HG02642 (cell line): ENCODE results near the gene FAAP20.

ENCODE experiments used
- ATAC-seq: cut with Tn5 transposase; IDR thresholded peaks from one replicate; pipeline ENCODE4 v1.9.1; 2021; ENCODE audit warnings: mild to moderate bottlenecking; ENCODE audit not compliant: unreplicated experiment, poor library complexity

The FAAP20 gene

GRCh38 chr1:2230781-2231531 lies 36.4 kb upstream of the FAAP20 start:
- no peak for ATAC-seq

- ATAC-seq = no peak
Observed at GRCh38 chr1:2229911-2230731, 35.5 kb upstream of the FAAP20 start.

GRCh38 chr1:2229037-2229864 lies 34.7 kb upstream of the FAAP20 start:
- no peak for ATAC-seq

- ATAC-seq = no peak
Observed at GRCh38 chr1:2228694-2229036, 34.1 kb upstream of the FAAP20 start.

GRCh38 chr1:2228157-2228594 lies 33.6 kb upstream of the FAAP20 start, which contains the start of gene SKI:
SKI (plus strand) TSS chr1:2228319; CDS start chr1:2228767, 448 bp downstream.
- ATAC-seq = no peak

GRCh38 chr1:2227346-2228156 lies 33.0 kb upstream of the FAAP20 start:
- peak; percentile 88 for ATAC-seq

- peak; percentile 5 for ATAC-seq
Observed at GRCh38 chr1:2226525-2227345, 32.2 kb upstream of the FAAP20 start.

- ATAC-seq = no peak
Observed at GRCh38 chr1:2224631-2225428, 30.3 kb upstream of the FAAP20 start.

- ATAC-seq = no peak
Observed at GRCh38 chr1:2224170-2224584, 29.6 kb upstream of the FAAP20 start.

- ATAC-seq = no peak
Observed at GRCh38 chr1:2221271-2221670, 26.7 kb upstream of the FAAP20 start.

- ATAC-seq = no peak
Observed at GRCh38 chr1:2216767-2217058, 22.1 kb upstream of the FAAP20 start.

GRCh38 chr1:2215909-2216766 lies 21.6 kb upstream of the FAAP20 start:
- ATAC-seq = no peak

GRCh38 chr1:2215329-2215728 lies 20.8 kb upstream of the FAAP20 start:
- no peak for ATAC-seq

- ATAC-seq = no peak
Observed at GRCh38 chr1:2214541-2215241, 20.1 kb upstream of the FAAP20 start.

- ATAC-seq = no peak
Observed at GRCh38 chr1:2213576-2214505, 19.3 kb upstream of the FAAP20 start.
